Choroid plexus epithelial cell (primary cell): ENCODE measurements around the gene MINK1.

ENCODE experiments used
- DNase-seq: peaks from one replicate; pipeline ENCODE4 v3.0.0-alpha.2; 2010; ENCODE audit warnings: low read depth
- H3K4me3 ChIP-seq: 2 replicates; pipeline ENCODE4 v1.5.1; 2011; ENCODE audit warnings: low read depth, mild to moderate bottlenecking, control low read depth, low read length, moderate library complexity
- TF ChIP-seq, protein P1 (sequence below): conservative IDR thresholded peaks from 2 replicates; pipeline ENCODE4 v1.5.1; 2011; ENCODE audit warnings: low read depth, mild to moderate bottlenecking, control low read depth, inconsistent platforms, low read length, moderate library complexity

Gene MINK1

DNA sequence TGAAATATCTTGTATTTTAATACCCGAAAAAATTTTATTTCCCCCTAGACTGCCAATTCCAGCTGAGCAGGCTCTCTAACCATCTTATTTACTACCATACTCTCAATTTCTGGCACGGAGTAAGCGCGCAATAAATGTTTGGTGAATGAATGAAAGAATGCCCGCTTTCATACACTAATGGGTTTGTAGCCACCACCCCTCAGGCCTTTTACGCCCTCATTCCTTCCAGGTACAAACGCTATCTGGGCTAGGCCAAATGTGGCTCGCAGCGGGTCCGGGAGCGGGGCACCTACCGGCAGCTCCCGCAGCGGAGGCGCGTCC is 26.7 kb upstream of the MINK1 start:
- peak overlapping the region; percentile 75 for H3K4me3 ChIP-seq
- TF ChIP-seq, protein P1, sequence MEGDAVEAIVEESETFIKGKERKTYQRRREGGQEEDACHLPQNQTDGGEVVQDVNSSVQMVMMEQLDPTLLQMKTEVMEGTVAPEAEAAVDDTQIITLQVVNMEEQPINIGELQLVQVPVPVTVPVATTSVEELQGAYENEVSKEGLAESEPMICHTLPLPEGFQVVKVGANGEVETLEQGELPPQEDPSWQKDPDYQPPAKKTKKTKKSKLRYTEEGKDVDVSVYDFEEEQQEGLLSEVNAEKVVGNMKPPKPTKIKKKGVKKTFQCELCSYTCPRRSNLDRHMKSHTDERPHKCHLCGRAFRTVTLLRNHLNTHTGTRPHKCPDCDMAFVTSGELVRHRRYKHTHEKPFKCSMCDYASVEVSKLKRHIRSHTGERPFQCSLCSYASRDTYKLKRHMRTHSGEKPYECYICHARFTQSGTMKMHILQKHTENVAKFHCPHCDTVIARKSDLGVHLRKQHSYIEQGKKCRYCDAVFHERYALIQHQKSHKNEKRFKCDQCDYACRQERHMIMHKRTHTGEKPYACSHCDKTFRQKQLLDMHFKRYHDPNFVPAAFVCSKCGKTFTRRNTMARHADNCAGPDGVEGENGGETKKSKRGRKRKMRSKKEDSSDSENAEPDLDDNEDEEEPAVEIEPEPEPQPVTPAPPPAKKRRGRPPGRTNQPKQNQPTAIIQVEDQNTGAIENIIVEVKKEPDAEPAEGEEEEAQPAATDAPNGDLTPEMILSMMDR, result no peak
- no peak for DNase-seq

DNA sequence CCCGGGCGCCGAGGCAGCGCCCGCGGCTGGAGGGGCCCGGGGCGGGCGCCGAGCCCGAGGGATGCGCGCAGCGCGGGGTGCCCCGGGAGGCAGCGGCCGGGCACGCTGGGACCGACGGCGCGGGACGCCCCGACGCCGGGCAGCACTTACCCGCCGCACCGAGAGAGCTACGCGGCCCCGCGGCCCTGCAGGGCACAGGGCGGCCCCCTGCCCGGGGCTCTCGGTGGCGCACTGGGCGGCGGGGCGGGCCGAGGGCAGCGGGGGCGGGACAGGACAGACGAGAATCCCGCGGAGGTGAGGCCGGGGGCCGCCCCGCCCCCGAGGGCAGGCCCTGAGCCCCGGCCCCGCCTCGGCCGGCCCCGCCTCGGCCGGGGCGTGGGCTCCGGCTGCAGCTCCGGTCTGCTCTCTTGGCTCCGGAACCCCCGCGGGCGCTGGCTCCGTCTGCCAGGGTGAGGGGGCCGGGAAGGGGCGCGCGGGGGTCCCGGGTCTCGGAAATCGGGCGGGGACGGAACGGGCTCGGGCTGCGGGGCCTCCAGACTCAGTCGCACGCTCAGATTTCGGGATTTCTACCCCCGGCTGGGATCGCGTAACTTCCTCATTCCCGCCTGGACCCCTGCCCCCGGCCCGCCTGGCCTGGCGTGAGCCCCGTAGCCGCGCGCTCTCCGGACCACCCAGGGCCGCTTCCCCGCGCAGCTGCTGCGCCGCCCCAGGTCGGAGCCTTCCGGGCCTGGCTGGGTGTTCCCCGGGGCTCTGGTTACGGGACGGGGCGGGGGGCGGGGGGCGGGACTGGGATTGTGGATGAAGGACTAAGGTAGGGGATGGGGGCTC is 26.1 kb upstream of the MINK1 start, which contains the start of gene PLD2:
PLD2 (plus strand) TSS at position 376 of the 828 bp plus-strand sequence. CDS start 621 bp downstream, outside the sequence.
- peak; percentile 74 for DNase-seq
- TF ChIP-seq, protein P1, result no peak
- peak within 1 kb of the TSS; percentile 75 for H3K4me3 ChIP-seq

DNA sequence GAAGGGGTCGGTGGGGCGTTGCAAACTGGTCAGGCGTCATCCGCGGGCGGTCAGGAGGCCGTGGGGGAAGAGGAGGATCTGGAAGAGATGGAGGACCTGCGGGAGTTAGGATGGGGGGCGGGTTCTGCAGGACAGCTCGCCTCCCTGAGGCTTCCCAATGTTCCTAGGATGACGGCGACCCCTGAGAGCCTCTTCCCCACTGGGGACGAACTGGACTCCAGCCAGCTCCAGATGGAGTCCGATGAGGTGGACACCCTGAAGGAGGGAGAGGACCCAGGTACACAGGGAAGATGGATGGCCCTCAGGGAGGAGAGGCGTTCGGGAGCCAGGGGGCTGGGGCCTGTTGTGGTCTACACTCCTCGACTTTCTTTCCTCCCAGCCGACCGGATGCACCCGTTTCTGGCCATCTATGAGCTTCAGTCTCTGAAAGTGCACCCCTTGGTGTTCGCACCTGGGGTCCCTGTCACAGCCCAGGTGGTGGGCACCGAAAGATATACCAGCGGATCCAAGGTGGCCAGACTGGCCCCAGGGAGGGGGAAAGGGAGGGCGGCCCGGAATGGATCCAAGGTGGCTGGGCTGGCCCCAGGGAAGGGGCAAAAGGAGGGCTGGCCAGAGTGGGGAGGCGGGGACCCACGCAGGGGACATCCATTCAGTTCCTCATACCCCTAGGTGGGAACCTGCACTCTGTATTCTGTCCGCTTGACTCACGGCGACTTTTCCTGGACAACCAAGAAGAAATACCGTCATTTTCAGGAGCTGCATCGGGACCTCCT is 25.3 kb upstream of the MINK1 start:
- H3K4me3 ChIP-seq, result peak overlapping the region; percentile 75
- TF ChIP-seq, protein P1, result no peak
- DNase-seq, result no peak

DNA sequence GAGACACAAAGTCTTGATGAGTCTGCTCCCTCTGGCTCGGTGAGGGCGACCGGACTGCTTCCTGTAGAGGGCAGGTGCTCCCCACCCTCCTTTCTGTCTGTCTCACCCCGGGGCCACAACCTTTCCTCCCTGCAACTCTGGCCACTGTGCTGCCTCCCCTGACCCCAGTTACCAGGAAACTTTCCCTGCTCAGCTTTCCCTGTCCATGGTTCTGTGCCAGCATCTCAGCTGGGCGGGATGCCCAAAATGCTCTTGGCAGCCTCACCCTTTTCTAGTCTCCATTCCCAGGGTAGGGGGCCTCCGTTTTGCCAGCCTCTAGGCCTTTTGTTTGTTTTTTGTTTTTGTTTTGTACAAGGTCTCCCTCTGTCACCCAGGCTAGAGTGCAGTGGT is 24.8 kb upstream of the MINK1 start:
- H3K4me3 ChIP-seq, result no peak overlapping the region

DNA sequence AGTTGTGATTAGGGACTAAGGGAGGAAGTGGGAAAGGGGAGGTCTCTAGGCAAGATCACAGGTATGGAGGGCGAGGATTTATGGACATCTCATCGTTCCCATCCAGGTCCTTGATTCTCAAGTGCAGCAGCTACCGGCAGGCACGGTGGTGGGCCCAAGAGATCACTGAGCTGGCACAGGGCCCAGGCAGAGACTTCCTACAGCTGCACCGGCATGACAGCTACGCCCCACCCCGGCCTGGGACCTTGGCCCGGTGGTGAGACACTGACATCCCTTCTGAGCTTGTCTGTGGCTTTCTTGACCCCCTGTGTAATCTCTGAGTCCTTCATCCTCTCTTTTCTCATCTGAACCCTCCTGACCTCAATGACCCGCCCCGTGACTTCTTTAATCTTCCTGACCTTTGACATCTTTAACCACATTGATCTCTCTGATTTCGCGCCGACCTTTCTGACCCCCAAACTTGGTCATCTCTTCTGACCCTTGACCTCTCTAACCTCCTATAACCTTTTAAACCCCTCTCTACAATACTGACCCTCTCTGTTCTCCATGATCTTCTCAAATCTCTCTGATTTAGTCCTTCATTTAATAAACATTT is 22.3 kb upstream of the MINK1 start:
- DNase-seq, result no peak
- TF ChIP-seq, protein P1, result no peak
- H3K4me3 ChIP-seq, result no peak overlapping the region

More for the DNA sequence above, 24.8 kb upstream of the MINK1 start:
- DNase-seq, result no peak
- TF ChIP-seq, protein P1, result no peak

DNA sequence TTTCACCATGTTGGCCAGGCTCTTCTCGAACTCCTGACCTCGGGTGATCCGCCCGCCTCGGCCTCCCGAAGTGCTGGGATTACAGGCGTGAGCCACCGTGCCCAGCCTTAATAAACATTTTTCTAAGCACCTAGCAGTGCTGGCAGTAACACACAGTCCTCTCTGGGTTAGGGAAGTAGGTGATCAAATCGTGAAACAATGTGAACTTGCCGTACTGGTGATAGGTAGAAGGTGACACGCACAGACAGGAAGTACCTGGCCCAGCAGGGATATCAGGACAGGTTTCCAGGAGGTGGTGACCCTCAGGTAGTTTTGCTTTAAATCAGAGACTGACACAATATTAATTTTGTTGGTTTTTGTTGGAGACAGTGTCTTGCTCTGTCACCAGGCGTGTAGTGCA is 21.7 kb upstream of the MINK1 start:
- no peak for DNase-seq
- TF ChIP-seq, protein P1, result no peak
- no peak overlapping the region for H3K4me3 ChIP-seq
